ENCODE results near the gene CNOT2. TPM values are rescaled to one million over a fixed set of nuclear protein-coding genes. Genes with fewer than 3 reads are reported as not detected.

Gene CNOT2
- total RNA-seq, 1 experiment from 2014 or later, result 84.6 TPM

DNA sequence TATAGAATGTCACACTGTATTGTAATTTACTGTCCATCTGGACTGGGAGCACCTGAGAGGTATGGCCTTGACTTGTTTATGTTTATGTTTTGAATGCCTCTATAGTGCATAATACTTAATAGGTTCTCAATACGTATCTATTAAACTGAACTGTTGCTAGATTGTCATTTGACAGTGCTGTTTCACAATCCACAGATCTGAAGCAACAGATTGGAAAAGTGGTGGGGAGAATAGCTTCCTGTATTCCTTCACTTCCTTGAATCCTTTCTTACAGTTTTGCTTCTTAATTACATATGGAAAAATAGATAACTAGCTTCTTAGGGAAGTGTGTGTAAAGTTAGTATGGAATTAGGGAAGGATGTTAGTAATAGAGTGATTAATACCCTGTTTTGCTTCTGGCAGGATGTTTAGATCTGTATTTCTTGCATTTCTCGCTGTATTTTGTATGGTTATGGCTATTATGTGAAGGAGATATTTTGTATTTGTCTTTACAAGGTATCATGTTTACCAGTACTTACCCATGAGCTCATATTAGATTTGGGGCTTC lies 4.5 kb downstream of the CNOT2 start:
- in situ Hi-C loops (cut with HindIII; ENCODE audit: low pct_unique_long_range_greater_than_20kb, low sequenced_read_pairs), result no loop called here
- DNase-seq (ENCODE audit: low read depth, low spot score), result no peak

DNA sequence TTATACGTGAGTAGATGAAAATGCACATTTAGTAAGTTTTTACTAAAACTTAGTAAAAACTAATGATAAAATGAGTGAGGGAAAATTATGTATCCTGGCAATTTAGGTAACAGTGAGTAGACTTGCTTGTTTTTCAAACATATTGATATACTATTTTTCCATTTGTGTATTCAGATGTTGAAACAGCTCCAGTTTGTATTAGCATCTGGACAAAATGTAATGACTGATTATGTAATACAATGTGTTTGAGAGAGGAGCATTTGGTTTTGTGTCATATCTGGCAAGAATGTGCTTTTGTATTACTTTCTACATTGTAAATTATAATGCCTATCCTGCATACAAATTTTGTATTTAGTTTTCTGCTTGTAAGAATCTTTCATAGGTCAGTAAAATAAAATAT lies 5.6 kb downstream of the CNOT2 start:
- in situ Hi-C loops (cut with HindIII; ENCODE audit: low pct_unique_long_range_greater_than_20kb, low sequenced_read_pairs), result no loop called here
- no peak for DNase-seq (ENCODE audit: low read depth, low spot score)

DNA sequence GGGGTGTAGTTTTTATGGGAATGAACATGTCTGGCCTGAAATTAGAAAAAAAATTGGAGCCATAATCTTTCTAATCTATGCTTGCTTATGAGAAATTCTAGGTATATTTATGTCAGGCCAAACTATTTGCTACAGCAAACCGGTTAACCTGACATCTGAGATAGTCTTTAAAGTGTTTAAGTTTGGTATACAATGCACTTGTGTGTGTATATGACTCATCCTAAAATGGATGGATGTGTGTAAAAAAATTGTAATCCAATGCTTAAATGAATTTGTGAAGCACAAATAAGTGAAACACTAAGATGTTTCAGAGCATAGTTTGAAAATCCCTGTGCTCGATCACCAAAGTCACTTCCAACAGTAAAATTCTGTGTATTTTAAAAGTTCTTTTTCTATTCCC lies 6.7 kb downstream of the CNOT2 start:
- no peak for DNase-seq (ENCODE audit: low read depth, low spot score)
- in situ Hi-C loops (cut with HindIII; ENCODE audit: low pct_unique_long_range_greater_than_20kb, low sequenced_read_pairs), result no loop called here

DNA sequence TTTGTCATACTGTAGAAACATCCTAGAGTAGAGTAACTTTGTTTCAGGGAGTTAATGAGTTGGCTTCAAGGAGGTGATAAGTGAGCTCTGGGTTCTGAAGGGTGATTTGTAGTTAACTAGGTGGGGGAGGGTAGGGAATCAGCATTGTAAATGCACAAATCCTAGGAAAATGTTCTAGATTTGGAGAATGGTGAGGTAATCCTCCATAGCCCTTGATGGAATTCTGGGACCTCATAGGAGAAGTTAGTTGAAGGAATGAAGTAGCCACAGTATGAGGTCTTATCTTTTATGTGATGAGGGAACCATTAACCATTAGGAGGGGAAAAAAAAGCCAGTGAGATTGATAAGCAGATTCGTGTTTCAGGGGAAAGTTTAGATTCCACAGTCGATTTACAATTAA lies 8.0 kb downstream of the CNOT2 start:
- in situ Hi-C loops (cut with HindIII; ENCODE audit: low pct_unique_long_range_greater_than_20kb, low sequenced_read_pairs), result no loop called here
- DNase-seq (ENCODE audit: low read depth, low spot score), result no peak

DNA sequence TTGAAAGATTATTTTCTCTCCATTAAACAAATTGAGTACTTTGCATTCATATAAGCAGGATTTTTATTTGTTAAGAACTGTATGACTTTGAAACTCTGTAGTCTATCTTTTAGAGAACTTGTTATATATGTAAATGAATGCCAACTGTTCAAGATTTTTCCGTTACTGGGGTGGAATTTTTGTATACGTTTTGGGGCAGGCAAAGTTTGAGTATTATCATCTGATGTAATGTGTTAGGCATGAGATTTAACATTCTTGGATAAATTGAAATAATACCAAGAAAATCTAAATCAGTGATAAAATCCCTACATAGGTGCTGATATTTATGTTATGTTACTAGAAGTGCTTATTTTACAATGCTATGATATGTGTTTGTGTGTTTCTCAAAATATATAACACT lies 8.4 kb downstream of the CNOT2 start:
- in situ Hi-C loops (cut with HindIII; ENCODE audit: low pct_unique_long_range_greater_than_20kb, low sequenced_read_pairs), result no loop called here
- no peak for DNase-seq (ENCODE audit: low read depth, low spot score)

DNA sequence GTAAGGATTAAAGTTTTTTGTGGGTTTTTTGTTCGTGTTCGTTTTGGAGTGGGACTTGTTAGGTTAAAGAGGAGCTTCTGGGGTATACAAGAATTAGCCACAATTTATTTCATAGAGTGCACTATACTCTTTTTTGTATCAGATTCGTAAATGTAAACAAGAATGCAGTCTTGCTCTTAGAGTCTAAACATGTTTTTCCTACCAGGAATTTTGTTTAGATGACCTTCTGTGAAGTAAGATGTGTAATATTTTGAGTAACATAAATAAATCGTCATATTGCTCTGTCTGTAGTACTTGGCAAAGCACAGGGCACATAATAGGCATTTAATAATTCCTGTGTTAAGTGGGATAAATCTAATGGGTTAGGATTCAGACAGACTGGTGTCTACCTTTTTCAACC lies 9.6 kb downstream of the CNOT2 start:
- DNase-seq (ENCODE audit: low read depth, low spot score), result no peak
- in situ Hi-C loops (cut with HindIII; ENCODE audit: low pct_unique_long_range_greater_than_20kb, low sequenced_read_pairs), result no loop called here

DNA sequence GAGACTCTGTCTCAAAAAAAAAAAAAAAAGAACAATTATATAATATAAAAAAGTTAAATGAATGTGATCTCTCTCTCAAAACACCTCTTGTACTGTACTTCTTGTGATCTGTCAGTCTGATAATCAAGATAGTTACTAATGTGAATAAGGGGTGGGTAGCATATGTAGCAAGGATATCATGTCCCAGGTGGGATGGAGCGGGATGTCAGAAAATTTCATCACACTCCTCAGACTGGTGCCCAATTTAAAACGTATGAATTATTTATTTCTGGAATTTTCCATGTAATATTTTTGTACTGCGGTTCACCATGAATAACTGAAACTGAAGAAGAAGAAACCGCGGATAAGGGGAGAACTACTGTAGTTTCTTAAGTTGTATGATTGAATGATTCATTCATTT lies 11.0 kb downstream of the CNOT2 start:
- in situ Hi-C loops (cut with HindIII; ENCODE audit: low pct_unique_long_range_greater_than_20kb, low sequenced_read_pairs), result no loop called here
- DNase-seq (ENCODE audit: low read depth, low spot score), result no peak

DNA sequence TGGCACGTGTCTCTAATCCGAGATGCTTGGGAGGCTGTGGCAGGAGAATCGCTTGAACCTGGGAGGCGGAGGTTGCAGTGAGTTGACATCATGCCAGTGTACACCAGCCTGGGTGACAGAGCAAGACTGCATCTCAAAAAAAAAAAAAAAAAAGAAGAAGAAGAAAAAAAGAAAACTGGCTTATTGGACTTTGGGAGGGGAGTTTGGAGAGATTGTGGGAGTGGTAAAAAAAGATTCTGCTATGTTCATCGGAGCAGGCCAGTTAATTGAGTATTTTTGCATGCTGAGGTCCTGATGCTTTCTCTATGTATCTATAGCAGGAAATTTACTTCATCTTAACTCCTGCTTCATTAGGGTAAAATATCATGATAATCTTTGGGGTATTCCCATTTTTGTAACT lies 11.6 kb downstream of the CNOT2 start:
- in situ Hi-C loops (cut with HindIII; ENCODE audit: low pct_unique_long_range_greater_than_20kb, low sequenced_read_pairs), result no loop called here
- DNase-seq (ENCODE audit: low read depth, low spot score), result no peak

DNA sequence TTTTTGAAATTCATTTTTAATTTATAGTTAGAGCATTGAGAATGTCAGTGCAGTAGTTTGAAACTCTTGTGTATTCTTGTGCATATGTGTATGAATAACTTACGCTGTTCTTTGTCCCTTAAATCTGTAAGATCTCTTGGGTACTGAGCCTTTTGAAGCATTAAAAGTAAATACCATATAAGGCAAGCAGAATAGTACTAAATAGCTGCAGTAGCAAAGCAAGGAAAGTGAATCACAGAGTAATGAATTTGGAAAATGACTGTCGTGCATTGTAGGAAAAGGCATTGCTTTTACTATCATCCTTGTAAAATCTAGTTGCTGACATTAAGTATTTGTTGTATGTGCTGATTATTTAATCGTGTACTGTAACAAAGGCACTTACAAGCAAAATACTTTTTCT lies 12.1 kb downstream of the CNOT2 start:
- DNase-seq (ENCODE audit: low read depth, low spot score), result no peak
- in situ Hi-C loops (cut with HindIII; ENCODE audit: low pct_unique_long_range_greater_than_20kb, low sequenced_read_pairs), result no loop called here

DNA sequence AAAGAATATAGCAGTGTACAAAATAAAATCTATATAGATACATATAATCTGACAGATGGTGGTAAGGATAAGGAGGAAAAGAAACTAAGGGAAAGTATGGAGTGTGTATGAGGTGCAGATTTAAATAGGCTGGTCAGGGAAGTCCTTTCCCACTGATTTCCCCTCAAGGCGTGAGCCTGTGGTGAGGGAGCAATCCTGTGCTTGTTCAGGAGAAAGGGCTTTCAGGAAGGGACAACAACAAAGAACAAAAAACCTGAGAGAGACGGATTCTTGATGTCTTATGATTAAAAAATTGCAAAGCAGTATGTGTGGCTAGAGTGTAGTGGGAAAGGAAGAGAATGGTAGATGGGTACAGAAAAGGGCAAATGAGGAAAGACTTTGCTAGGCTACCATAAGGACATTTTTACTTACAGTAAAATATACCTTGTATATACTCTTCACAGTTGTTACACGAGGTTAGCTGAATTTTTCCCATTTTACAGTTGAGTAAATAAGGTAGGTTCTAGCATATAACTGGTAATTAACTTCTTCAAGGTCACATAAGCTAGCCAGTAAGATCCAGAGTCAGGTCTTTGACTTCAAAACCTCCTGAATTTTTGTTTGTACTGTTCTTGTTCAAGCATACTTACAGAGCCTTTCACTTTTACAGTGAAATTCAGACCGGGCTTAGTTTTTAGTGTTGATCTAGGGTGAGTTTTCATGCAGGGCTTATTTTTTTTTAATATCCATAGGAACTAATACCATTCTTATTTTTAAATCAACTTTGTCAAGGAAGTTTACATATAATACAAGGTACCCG lies 15.6 kb downstream of the CNOT2 start:
- in situ Hi-C loops (cut with HindIII; ENCODE audit: low pct_unique_long_range_greater_than_20kb, low sequenced_read_pairs), result no loop called here
- peak; percentile 81 for DNase-seq (ENCODE audit: low read depth, low spot score)

DNA sequence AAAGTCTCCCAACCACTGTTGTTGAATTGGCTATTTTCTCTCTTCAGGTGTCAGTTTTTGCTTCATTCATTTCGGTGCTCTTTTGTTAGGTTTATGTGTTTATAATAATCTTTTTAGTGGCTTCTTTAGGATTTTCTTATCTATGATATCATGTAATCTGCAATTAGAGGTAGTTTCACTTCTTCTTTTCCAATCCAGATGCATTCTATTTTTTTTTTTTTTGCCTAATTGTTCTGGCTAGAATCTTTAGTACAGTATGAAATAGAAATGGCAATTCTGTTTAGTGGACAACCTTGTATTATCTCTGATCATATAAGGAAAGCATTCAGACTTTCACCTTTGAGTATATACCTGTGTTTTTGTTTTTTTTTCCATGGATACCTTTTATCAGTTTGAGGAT lies 17.4 kb downstream of the CNOT2 start:
- in situ Hi-C loops (cut with HindIII; ENCODE audit: low pct_unique_long_range_greater_than_20kb, low sequenced_read_pairs), result no loop called here
- no peak for DNase-seq (ENCODE audit: low read depth, low spot score)

DNA sequence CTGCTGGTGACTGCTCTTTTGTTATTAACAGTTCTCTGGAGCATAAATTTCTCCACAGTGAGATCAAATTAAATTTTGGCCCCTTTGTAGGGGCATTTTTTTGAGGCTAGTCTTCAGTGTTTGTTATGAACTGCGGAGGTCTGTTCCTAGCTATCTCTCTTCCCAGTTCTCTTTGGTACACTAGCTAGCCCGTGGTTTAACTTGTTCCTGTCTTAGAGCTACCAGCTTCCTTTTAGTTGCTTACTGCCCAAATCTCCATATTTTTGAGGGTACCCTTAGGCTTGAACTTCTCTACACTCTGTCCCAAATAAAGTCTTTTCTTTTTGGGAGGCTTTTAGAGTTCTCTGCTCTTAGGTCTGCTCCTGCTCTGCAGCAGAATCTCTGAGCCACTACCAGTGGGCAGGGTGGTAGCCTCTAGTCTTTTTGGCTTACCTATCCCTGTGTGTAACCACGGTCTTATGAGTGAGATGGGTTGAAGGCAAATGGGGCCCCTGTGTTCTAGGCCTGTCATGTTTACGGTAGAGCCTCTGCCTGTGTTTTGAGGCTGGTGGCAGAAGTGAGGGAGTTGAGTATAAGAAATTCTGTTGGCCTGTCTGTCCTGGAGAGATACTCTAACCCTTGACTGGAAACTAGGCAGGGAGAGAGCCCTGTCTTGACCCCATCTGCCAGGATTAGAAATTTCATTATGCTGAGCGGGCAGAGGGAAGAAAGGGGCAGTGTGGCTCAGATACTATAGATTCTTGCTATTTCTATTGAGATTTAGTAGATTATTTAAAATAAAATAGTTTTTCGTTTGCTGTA lies 21.0 kb downstream of the CNOT2 start:
- in situ Hi-C loops (cut with HindIII; ENCODE audit: low pct_unique_long_range_greater_than_20kb, low sequenced_read_pairs), result no loop called here
- DNase-seq (ENCODE audit: low read depth, low spot score), result no peak

DNA sequence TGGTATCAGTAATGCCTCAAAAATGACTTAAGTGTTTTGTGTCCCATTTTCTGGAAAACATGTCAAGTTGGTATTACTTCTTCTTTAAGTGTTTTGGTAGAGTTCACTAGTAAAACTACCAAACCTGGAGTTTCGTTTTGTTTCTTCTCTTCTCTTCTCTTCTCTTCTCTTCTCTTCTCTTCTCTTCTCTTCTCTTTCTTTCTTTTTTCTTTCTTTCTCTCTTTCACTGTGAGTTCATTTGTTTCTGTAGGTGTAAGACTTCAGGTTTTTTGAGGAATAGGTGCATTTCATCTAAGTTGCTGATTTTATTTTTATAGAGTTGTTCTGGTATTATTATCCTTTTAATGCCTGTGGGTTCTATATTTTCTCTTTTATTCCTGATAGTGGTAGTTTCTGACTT lies 21.9 kb downstream of the CNOT2 start:
- in situ Hi-C loops (cut with HindIII; ENCODE audit: low pct_unique_long_range_greater_than_20kb, low sequenced_read_pairs), result no loop called here
- no peak for DNase-seq (ENCODE audit: low read depth, low spot score)

DNA sequence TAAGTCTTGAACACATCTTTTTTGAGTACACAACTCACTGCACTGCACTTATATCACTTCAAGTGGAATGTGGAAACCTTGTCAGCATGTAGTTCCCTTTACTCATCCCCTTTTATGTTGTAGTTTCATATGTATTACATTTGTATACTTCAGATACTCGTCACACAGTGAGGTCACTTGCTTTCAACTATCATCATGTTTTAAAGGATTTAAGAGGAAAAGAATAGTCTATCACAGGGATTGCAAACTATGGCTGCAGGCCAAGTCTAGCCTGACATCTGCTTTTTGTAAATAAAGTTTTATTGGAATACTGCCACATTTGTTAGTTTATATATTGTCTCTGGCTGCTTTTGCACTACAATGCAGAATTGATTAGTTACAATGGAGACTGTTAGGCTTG lies 24.3 kb downstream of the CNOT2 start:
- in situ Hi-C loops (cut with HindIII; ENCODE audit: low pct_unique_long_range_greater_than_20kb, low sequenced_read_pairs), result no loop called here
- DNase-seq (ENCODE audit: low read depth, low spot score), result no peak

DNA sequence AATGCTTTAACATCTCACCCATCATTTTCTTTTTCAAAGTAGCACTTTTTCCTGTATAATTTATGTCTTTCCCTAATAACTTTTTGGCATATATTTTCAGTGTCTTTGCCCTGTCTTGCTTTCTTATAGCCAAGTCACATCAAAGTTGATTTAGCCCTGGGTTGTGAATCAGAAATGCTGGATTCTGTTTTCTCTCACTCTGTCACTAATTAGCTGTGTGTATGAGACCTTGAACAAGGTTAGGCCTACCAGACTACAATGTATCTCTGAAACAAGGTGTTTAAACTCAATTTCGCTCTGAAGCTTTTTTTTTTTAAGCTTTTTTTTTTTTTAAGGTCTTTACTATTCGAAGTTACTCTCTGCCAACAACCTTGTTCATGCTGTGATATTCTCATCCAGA lies 25.7 kb downstream of the CNOT2 start:
- in situ Hi-C loops (cut with HindIII; ENCODE audit: low pct_unique_long_range_greater_than_20kb, low sequenced_read_pairs), result no loop called here
- no peak for DNase-seq (ENCODE audit: low read depth, low spot score)

DNA sequence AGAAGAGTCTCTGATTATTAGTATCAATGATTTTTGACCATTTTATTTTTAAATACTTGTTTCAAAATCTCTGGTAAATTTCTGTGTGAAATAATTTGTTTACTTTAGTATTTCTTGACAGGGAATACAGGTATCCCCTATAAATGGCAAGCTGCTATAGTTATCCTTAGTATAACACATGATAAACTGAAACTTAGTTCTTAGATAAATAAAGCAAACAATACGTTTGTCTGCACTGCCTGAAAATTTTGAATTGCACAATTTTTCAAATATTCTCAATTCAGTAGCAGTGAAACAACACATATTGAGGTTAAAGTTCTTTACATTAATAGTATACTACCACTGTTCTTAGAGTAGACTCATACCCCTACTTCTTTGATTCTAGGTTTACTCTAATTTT lies 26.9 kb downstream of the CNOT2 start:
- in situ Hi-C loops (cut with HindIII; ENCODE audit: low pct_unique_long_range_greater_than_20kb, low sequenced_read_pairs), result no loop called here
- DNase-seq (ENCODE audit: low read depth, low spot score), result no peak

DNA sequence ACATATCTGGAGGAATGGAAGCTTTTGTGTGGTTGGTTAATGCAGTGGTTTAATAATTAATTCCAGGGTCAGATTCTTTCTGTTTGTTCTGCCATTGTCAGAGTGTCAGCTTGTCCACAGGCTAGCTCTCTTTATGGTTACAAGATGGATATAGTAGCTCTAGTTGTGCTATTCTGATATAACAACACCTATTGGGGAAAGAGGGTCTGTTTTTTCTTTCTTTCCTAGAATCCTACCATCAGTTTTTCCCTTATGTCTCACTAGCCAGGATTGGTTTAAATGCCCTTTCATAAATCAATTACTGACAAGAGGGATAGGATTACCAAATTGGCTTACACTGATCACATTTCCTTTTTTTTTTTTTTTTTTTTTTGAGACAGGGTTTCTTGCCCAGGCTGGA lies 27.8 kb downstream of the CNOT2 start:
- DNase-seq (ENCODE audit: low read depth, low spot score), result no peak
- in situ Hi-C loops (cut with HindIII; ENCODE audit: low pct_unique_long_range_greater_than_20kb, low sequenced_read_pairs), result no loop called here

DNA sequence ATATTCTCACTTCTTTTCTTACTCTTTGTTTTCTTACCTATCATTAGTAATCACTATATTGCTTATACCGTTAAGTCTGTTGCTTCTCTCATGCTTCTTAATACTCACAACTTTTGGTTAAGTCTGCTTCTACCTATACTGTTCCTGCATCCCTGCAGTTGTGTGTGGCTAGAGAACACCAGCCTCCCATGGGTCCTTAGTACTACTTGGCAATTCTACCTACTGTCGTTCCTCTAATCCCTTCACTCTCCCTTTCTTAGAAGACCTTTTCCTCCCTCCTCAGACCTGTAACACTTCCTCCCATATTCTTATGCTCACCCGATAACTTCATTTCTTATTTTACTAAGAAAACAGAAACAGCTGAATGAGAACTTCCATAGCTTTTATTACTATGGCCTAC lies 29.3 kb downstream of the CNOT2 start:
- in situ Hi-C loops (cut with HindIII; ENCODE audit: low pct_unique_long_range_greater_than_20kb, low sequenced_read_pairs), result no loop called here
- DNase-seq (ENCODE audit: low read depth, low spot score), result no peak

DNA sequence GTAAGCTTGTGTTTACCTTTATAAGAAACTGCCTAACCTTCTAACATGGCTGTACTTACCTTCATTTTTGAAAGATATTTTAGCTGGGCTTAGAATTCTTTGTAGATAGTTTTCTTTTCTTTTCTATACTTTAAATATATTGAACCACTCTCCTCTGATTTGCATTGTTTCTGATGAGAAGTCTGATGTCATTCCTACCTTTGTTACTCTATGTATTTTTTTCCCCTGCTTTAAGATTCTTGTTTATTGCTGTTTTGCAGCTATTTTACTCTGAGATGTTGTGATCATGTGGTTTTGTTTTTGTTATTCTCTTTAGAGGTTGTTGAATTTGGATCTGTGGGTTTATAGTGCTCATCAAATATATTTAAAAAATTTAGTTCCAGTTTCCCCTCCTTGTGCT lies 31.8 kb downstream of the CNOT2 start:
- DNase-seq (ENCODE audit: low read depth, low spot score), result no peak
- in situ Hi-C loops (cut with HindIII; ENCODE audit: low pct_unique_long_range_greater_than_20kb, low sequenced_read_pairs), result no loop called here

All from SK-MEL-5 (cell line).